ENCODE results near the gene AMBRA1. TPM values are rescaled to one million over a fixed set of nuclear protein-coding genes. Genes with fewer than 3 reads are reported as not detected.
"Not testable (repeated sequence)": the region's sequence is repeated elsewhere in the genome, so short reads cannot be mapped to it uniquely, and the experiment has no call there.

The AMBRA1 gene
- total RNA-seq, 6 donors from 2014 or later: 22.9 to 55.7 (median 33.2) TPM

DNA sequence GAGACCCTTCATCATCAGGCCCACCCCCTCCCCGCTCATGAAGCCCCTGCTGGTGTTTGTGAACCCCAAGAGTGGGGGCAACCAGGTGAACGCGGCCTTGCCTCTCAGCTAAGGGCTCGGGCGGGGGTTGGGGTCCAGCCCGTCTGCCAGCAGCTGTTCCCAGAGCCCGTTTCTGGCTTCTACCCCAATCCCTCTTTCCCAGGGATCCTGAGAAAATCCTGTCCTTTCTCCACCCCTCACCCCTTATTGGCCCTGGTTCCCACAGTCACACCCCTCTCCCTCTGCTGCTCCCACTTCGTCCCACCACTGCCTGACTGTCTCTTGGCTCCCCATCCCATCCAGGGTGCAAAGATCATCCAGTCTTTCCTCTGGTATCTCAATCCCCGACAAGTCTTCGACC lies 221.7 kb downstream of the AMBRA1 start:
- DNase-seq (peak in 1 of 2 donors; percentile 45), ATAC-seq (ENCODE audit: low FRiP score in 2 of 2) (no peak)
- Histone ChIP-seq H3K4me1 (peaks cover 3 to 20% (median 9%) of the 10 kb centered on the region in 4 donors), H3K36me3 (peaks cover 6 to 81% (median 77%) of the 10 kb centered on the region in 4 donors), H3K27me3 (no peaks in the 10 kb centered on the region), H3K9me3 (no peaks in the 10 kb centered on the region), H3K27ac (no peak overlapping the region), H3K4me3 (no peak overlapping the region)
- no peak for TF ChIP-seq POLR2AphosphoS5 (IDR thresholded peaks at IDR 0.05)
- TF ChIP-seq POLR2A (IDR thresholded peaks at IDR 0.05): no peak
- TF ChIP-seq, protein P1, sequence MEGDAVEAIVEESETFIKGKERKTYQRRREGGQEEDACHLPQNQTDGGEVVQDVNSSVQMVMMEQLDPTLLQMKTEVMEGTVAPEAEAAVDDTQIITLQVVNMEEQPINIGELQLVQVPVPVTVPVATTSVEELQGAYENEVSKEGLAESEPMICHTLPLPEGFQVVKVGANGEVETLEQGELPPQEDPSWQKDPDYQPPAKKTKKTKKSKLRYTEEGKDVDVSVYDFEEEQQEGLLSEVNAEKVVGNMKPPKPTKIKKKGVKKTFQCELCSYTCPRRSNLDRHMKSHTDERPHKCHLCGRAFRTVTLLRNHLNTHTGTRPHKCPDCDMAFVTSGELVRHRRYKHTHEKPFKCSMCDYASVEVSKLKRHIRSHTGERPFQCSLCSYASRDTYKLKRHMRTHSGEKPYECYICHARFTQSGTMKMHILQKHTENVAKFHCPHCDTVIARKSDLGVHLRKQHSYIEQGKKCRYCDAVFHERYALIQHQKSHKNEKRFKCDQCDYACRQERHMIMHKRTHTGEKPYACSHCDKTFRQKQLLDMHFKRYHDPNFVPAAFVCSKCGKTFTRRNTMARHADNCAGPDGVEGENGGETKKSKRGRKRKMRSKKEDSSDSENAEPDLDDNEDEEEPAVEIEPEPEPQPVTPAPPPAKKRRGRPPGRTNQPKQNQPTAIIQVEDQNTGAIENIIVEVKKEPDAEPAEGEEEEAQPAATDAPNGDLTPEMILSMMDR (IDR thresholded peaks at IDR 0.05): no peak
- no peak for TF ChIP-seq EP300 (IDR thresholded peaks at IDR 0.05)
- WGBS, 2 donors: 94 to 95% methylated on average over 4 to 10 of the region's 10 CpGs

DNA sequence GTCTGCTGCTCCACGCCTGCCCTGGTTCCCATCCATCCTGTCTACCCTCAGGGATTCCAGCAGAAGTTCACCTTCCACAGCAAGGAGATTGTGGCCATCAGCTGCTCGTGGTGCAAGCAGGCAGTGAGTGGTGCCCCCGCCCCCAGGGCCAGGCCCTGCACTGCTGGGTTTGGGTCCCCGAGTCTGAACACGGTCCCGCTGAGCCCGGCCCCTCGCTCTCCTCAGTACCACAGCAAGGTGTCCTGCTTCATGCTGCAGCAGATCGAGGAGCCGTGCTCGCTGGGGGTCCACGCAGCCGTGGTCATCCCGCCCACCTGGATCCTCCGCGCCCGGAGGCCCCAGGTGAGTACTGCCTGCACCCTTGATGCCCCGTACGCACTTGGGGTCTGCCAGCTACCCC lies 222.6 kb downstream of the AMBRA1 start:
- not testable (repeated sequence) for H3K27me3 ChIP-seq; ATAC-seq (ENCODE audit: low FRiP score in 2 of 2); H3K9me3 ChIP-seq; H3K4me3 ChIP-seq
- Histone ChIP-seq H3K4me1 (peaks cover 5 to 23% (median 14%) of the 10 kb centered on the region in 4 donors), H3K36me3 (peaks cover 6 to 74% (median 73%) of the 10 kb centered on the region in 4 donors), H3K27ac (peak overlapping the region in 1 of 4 donors; percentile 3)
- peak in 1 of 2 donors; percentile 76 for DNase-seq
- 91 to 93% methylated on average over 10 to 19 of the region's 19 CpGs for WGBS, 2 donors

DNA sequence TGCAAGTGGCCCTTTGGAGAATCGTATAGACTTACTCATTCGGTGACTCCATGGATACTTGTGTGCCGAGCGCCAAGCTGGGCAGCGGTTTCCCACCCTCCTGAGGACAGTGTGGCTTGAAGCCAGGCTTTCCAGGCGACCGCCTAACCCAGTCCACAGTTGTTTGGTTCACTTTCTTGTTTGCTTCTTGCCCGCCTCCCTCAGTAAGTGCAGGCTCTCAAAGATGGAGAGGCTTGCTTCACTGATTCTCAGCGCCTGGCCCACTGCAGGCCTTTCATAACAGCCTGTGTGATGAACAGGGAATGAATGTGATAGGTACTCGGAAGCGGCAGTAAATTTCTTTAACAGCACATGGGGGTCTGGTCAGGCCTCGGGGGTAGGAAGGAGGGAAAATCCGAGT lies 223.6 kb downstream of the AMBRA1 start:
- DNase-seq: peak in 1 of 2 donors; percentile 47
- peaks cover 5 to 30% (median 14%) of the 10 kb centered on the region in 4 donors for H3K4me1 ChIP-seq
- no peaks in the 10 kb centered on the region for H3K27me3 ChIP-seq
- H3K27ac ChIP-seq: peak overlapping the region in 2 of 4 donors; percentile 12 to 19
- H3K9me3 ChIP-seq: no peaks in the 10 kb centered on the region
- no peak overlapping the region for H3K4me3 ChIP-seq
- WGBS, 2 donors: 76 to 80% methylated on average over 11 to 13 of the region's 13 CpGs
- peaks cover 0 to 67% (median 64%) of the 10 kb centered on the region in 4 donors for H3K36me3 ChIP-seq
- no peak for ATAC-seq (ENCODE audit: low FRiP score in 2 of 2)
- TF ChIP-seq, protein P1 (IDR thresholded peaks at IDR 0.05): no peak
- TF ChIP-seq POLR2A (IDR thresholded peaks at IDR 0.05) (no peak), EP300 (IDR thresholded peaks at IDR 0.05) (no peak), POLR2AphosphoS5 (IDR thresholded peaks at IDR 0.05) (no peak)

DNA sequence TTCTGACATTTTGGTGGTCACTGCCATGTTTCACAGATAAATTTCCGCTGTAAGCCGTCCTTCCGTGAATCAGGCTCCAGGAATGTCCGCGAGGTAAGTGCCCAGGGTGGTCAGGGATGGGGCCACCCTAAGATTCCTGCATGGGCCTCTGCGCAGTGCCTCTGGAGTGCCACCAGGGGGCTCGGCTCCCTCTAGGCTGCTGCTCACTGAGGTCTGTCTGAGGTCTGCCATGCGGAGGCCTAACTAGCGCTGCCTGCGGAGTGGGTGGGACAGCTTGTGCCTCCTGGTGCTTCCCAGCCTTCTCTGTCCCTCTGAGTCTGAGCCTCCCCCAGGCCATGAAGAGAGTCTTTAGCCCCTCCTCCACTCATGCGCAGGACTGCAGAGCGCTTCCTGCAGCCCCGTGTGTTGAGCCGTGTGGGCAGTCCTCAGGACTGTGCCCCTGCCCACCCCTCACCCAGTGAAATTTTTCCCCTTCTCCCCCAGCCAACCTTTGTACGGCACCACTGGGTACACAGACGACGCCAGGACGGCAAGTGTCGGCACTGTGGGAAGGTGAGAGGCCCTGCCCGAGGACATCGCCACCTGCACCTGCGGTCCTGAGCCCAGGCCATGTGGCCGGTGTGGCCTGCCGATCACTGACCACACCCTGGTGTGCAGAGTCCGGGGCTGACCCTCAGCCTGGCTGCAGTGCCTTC lies 224.2 kb downstream of the AMBRA1 start:
- Histone ChIP-seq H3K4me1 (peaks cover 5 to 35% (median 14%) of the 10 kb centered on the region in 4 donors), H3K27me3 (no peaks in the 10 kb centered on the region), H3K4me3 (no peak overlapping the region), H3K27ac (peak overlapping the region in 2 of 4 donors; percentile 12 to 19), H3K36me3 (peaks cover 0 to 61% (median 58%) of the 10 kb centered on the region in 4 donors), H3K9me3 (no peaks in the 10 kb centered on the region)
- 74 to 83% methylated on average over 5 to 23 of the region's 25 CpGs for WGBS, 2 donors
- no peak for TF ChIP-seq EP300 (IDR thresholded peaks at IDR 0.05)
- TF ChIP-seq POLR2AphosphoS5 (IDR thresholded peaks at IDR 0.05): no peak
- TF ChIP-seq, protein P1 (IDR thresholded peaks at IDR 0.05): peak; percentile 78 to 85 (median 79)
- peak; percentile 70 to 79 for ATAC-seq (ENCODE audit: low FRiP score in 2 of 2)
- peak; percentile 56 to 70 for DNase-seq

DNA sequence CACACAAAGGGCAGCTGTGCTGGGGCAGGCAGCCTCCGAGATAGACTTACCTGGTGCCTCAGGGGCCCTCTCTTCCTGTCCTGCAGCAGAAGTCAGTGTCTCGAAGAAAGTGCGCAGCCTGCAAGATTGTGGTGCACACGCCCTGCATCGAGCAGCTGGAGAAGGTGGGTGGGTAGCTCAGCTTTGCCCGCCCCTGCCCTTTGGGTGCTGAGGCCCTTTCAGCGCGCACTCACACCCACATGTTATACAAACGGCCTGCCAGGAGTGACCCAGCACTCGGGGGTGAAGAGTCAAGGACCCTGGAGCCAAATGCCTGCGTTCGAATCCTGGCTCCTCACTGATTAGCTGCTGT lies 225.9 kb downstream of the AMBRA1 start:
- TF ChIP-seq, protein P1 (IDR thresholded peaks at IDR 0.05): peak in 1 of 6 experiments; percentile 4
- no peak for TF ChIP-seq POLR2A (IDR thresholded peaks at IDR 0.05)
- no peak for TF ChIP-seq POLR2AphosphoS5 (IDR thresholded peaks at IDR 0.05)
- TF ChIP-seq EP300 (IDR thresholded peaks at IDR 0.05): no peak
- no peaks in the 10 kb centered on the region for H3K9me3 ChIP-seq
- no peaks in the 10 kb centered on the region for H3K27me3 ChIP-seq
- DNase-seq (no peak), ATAC-seq (ENCODE audit: low FRiP score in 2 of 2) (no peak)
- WGBS, 2 donors: 68 to 85% methylated on average over 7 to 12 of the region's 12 CpGs
- peaks cover 0 to 46% (median 44%) of the 10 kb centered on the region in 4 donors for H3K36me3 ChIP-seq
- peaks cover 14 to 48% (median 29%) of the 10 kb centered on the region in 4 donors for H3K4me1 ChIP-seq
- H3K4me3 ChIP-seq: no peak overlapping the region
- H3K27ac ChIP-seq: peak overlapping the region in 1 of 4 donors; percentile 35

Data from upper lobe of left lung (tissue), 6 donors.